K562 (cell line): ENCODE results near the gene GULP1. TPM values are rescaled to one million over a fixed set of nuclear protein-coding genes. Genes with fewer than 3 reads are reported as not detected.

Experiments
- ATAC-seq: fragments of 200-7000 bp; cut with Tn5 transposase; 3 replicates; pipeline ENCODE4 v1.9.1; 2020; ENCODE audit warnings: moderate library complexity
- BruUV-seq: library from RNA; stranded (reverse); fragments of 400-500 nt; replicated peaks from 2 replicates; lab custom pipeline; 2021; lab: Mats Ljungman, UMichigan
- CTCF ChIA-PET: fragments of 300-600 bp; formaldehyde crosslinking; extraction: SDS; loops from one replicate; lab custom pipeline; 2021; ENCODE audit warnings: low intra/inter-chr PET ratio; lab: Yijun Ruan, JAX
- POLR2A ChIA-PET: fragments of 300-600, 350-650 bp; sonication (Branson Sonifier 250); formaldehyde crosslinking; extraction: SDS; loops from one replicate; lab custom pipeline; 2021; ENCODE audit warnings: antibody characterized with exemption, inconsistent platforms; lab: Yijun Ruan, JAX
- DNase-seq, 4 experiments: peaks; one replicate each; pipeline versions ENCODE4 v3.0.0 to v3.0.0-alpha.2; 2011 to 2018; ENCODE audit warnings: low spot score in 3 of 4, mixed read lengths in 3 of 4; ENCODE audit errors: extremely low read depth in 1 of 4
- FAIRE-seq: peaks from 2 replicates; lab custom pipeline; 2011; peaks lifted over from hg19 to GRCh38; lab: Jason Lieb, UNC
- H2AFZ ChIP-seq: 2 replicates; pipeline ENCODE4 v1.6.0; 2011; ENCODE audit warnings: low read depth, low read length, control low read depth, inconsistent platforms
- H3K27ac ChIP-seq: fragments of 200-600 bp; 3 replicates; pipeline ENCODE4 v1.8.0; 2011; ENCODE audit warnings: low read depth, mild to moderate bottlenecking, control low read depth, inconsistent platforms, low read length, moderate library complexity, mixed read lengths; ENCODE audit errors: extremely low read depth
- H3K27me3 ChIP-seq, 2 experiments: fragments of 300-600 bp in 1 of 2; 2 replicates in 1 of 2; 3 replicates in 1 of 2; pipeline versions ENCODE4 v1.6.0 to v1.8.0; 2011; ENCODE audit warnings: inconsistent platforms in 2 of 2, low read length in 2 of 2, mild to moderate bottlenecking in 1 of 2, mixed read lengths in 1 of 2, moderate library complexity in 1 of 2; ENCODE audit not compliant: control insufficient read depth in 2 of 2, insufficient read depth in 2 of 2
- H3K36me3 ChIP-seq: fragments of 300-600 bp; 3 replicates; pipeline ENCODE4 v1.8.0; 2011; ENCODE audit warnings: mild to moderate bottlenecking, low read length, inconsistent platforms; ENCODE audit not compliant: control insufficient read depth, insufficient read depth
- H3K4me1 ChIP-seq, 2 experiments: fragments of 200-600 bp in 1 of 2; replicated peaks in 1 of 2; 2 replicates in 1 of 2; 3 replicates in 1 of 2; pipeline versions ENCODE4 v1.5.1 to v1.8.0; 2011; ENCODE audit warnings: inconsistent platforms in 2 of 2, low read length in 2 of 2, mild to moderate bottlenecking in 1 of 2, mixed read lengths in 1 of 2, moderate library complexity in 1 of 2; ENCODE audit not compliant: control insufficient read depth in 2 of 2, insufficient read depth in 2 of 2
- H3K4me2 ChIP-seq: 2 replicates; pipeline ENCODE4 v1.6.1; 2011; ENCODE audit warnings: low read length, control low read depth, inconsistent platforms, mixed read lengths; ENCODE audit not compliant: insufficient read depth
- H3K4me3 ChIP-seq: fragments of 200-600 bp; sonication (generic), shearing (Covaris generic); 2 replicates; pipeline ENCODE4 v1.5.1; 2016; ENCODE audit warnings: control low read depth, inconsistent platforms
- H3K79me2 ChIP-seq: fragments of 200-600 bp; 3 replicates; pipeline ENCODE4 v1.8.0; 2011; ENCODE audit warnings: low read length, inconsistent platforms; ENCODE audit not compliant: control insufficient read depth, insufficient read depth
- H3K9ac ChIP-seq, 2 experiments: 2 replicates each; pipeline versions ENCODE4 v1.6.0 to v1.6.1; 2011; ENCODE audit warnings: low read depth in 2 of 2, low read length in 2 of 2, control low read depth in 1 of 2, inconsistent platforms in 1 of 2, mild to moderate bottlenecking in 1 of 2, mixed read lengths in 1 of 2; ENCODE audit not compliant: insufficient read depth in 1 of 2
- H3K9me1 ChIP-seq: one replicate; pipeline ENCODE4 v1.6.0; 2011; ENCODE audit warnings: inconsistent platforms, mild to moderate bottlenecking, low read length, moderate library complexity; ENCODE audit not compliant: control insufficient read depth, insufficient read depth
- H3K9me3 ChIP-seq: replicated peaks from 2 replicates; pipeline ENCODE4 v1.5.1; 2011; ENCODE audit warnings: low read depth, low read length, inconsistent platforms; ENCODE audit not compliant: control insufficient read depth, insufficient read depth
- H4K20me1 ChIP-seq: replicated peaks from 2 replicates; pipeline ENCODE4 v1.6.1; 2011; ENCODE audit warnings: low read length, inconsistent platforms, mixed read lengths; ENCODE audit not compliant: control insufficient read depth, insufficient read depth
- E2F1 ChIP-seq: sonication (generic); formaldehyde crosslinking; IDR thresholded peaks from 2 replicates; pipeline ENCODE4 v1.8.1; 2023; ENCODE audit warnings: mild to moderate bottlenecking, missing genetic modification reagents, moderate library complexity
- ELF1 ChIP-seq: fragments of 200-800 bp; sonication (Bioruptor generic); IDR thresholded peaks from 2 replicates; pipeline ENCODE4 v1.6.1; 2016; ENCODE audit warnings: missing genetic modification characterization, missing compliant biosample characterization
- HLTF ChIP-seq: fragments of 450-650 bp; IDR thresholded peaks from 2 replicates; pipeline ENCODE4 v1.6.1; 2016
- ILF3 ChIP-seq: fragments of 450-650 bp; IDR thresholded peaks from 2 replicates; pipeline ENCODE4 v1.6.1; 2018; ENCODE audit warnings: antibody characterized with exemption, mild to moderate bottlenecking, moderate library complexity, borderline replicate concordance
- MTA3 ChIP-seq: fragments of 450-650 bp; formaldehyde crosslinking; IDR thresholded peaks from 2 replicates; pipeline ENCODE4 v1.6.1; 2017; ENCODE audit warnings: mild to moderate bottlenecking, borderline replicate concordance
- SAFB ChIP-seq: fragments of 200-400 bp; formaldehyde crosslinking; IDR thresholded peaks from 2 replicates; pipeline ENCODE4 v1.6.1; 2017; ENCODE audit warnings: low read depth, low read length, borderline replicate concordance
- SNIP1 ChIP-seq: fragments of 450-650 bp; IDR thresholded peaks from 2 replicates; pipeline ENCODE4 v1.7.1; 2017; ENCODE audit warnings: low read depth, mild to moderate bottlenecking
- TCF7L2 ChIP-seq: fragments of 150-350 bp; IDR thresholded peaks from 2 replicates; pipeline ENCODE4 v1.6.1; 2016; ENCODE audit warnings: low read depth, mild to moderate bottlenecking, low read length, moderate library complexity
- ZBTB17 ChIP-seq: fragments of 450-650 bp; formaldehyde crosslinking; IDR thresholded peaks from 2 replicates; pipeline ENCODE4 v1.4.0; 2020; ENCODE audit warnings: mild to moderate bottlenecking
- ZNF175 ChIP-seq: fragments of 200-800 bp; sonication (Bioruptor generic); IDR thresholded peaks from 2 replicates; pipeline ENCODE4 v1.6.1; 2016; ENCODE audit warnings: low read depth, mild to moderate bottlenecking, missing genetic modification characterization, missing compliant biosample characterization
- ZNF717 ChIP-seq: fragments of 250-450 bp; sonication (Bioruptor Pico); IDR thresholded peaks from 2 replicates; pipeline ENCODE4 v1.5.0; 2021
- WGBS: fragments of 100-300 bp; shearing (Covaris generic); methylation state at CpG from one replicate; pipeline ENCODE4 v1.1.6; 2016; ENCODE audit warnings: low coverage, mixed read lengths; ENCODE audit not compliant: insufficient coverage; ENCODE audit errors: missing lambda C conversion rate; 5-methylcytosine and 5-hydroxymethylcytosine counted together
- in situ Hi-C: fragments of 300-500 bp; cut with MboI; formaldehyde crosslinking; loops from 4 replicates; pipeline ENCODE4 v1.15.0; 2018; ENCODE audit warnings: inconsistent platforms, mixed read lengths
- intact Hi-C: fragments of 100-400 bp; cut with micrococcal nuclease; formaldehyde crosslinking; loops from 2 replicates; pipeline ENCODE4 v1.14.2; 2022
- polyA plus RNA-seq, 8 experiments: library from polyadenylated mRNA; depleted of rRNA in 4 of 8; stranded (reverse) in 5 of 8; unstranded in 3 of 8; fragments of >200 nt; fragmentation: Nextera tagmentation in 2 of 8; fragmentation: Illumina TruSeq in 1 of 8; extraction: Ambion mirVana in 2 of 8; extraction: Trizol in 1 of 8; gene quantifications; 2 replicates each; pipeline versions ENCODE4 v1.2.1 to v1.2.3, GENCODE V29; 2011 to 2014; ENCODE audit warnings: inconsistent platforms in 1 of 8, missing spikeins in 1 of 8
- total RNA-seq, 7 experiments: library from RNA; depleted of rRNA in 6 of 7; stranded (reverse); fragments of >200 nt in 6 of 7; fragmentation: Illumina TruSeq in 2 of 7; extraction: Trizol in 2 of 7; gene quantifications; 2 replicates each; pipeline versions ENCODE4 v1.2.1 to v1.2.3, GENCODE V29; 2011 to 2021; ENCODE audit warnings: low replicate concordance in 1 of 7
- TF ChIP-seq, protein P1 (sequence below): sonication (generic); formaldehyde crosslinking; IDR thresholded peaks from 2 replicates; pipeline ENCODE4 v1.9.0; 2022; ENCODE audit warnings: mild to moderate bottlenecking, missing genetic modification reagents
- TF ChIP-seq, protein P2 (sequence below): fragments of 200-800 bp; sonication (Bioruptor generic); IDR thresholded peaks from 2 replicates; pipeline ENCODE4 v1.6.1; 2017; ENCODE audit warnings: missing genetic modification characterization, missing compliant biosample characterization

Gene GULP1
- total and polyA plus RNA-seq, 9 of the 15 experiments (the other 6 are each of a cell fraction or from before 2014, with no cell fraction given): 8.5 to 25.3 (median 19.5) TPM

GRCh38 chr2:188601391-188601790 lies 309.7 kb downstream of the GULP1 start:
- no peak overlapping the region for H3K9ac ChIP-seq
- no peaks in the 10 kb centered on the region for H3K9me1 ChIP-seq
- no peaks in the 10 kb centered on the region for H3K79me2 ChIP-seq
- H3K9me3 ChIP-seq: no peaks in the 10 kb centered on the region
- intact Hi-C loops (no loop called here), in situ Hi-C loops (no loop called here)
- no peaks in the 10 kb centered on the region for H3K36me3 ChIP-seq
- no peak for DNase-seq
- ChIA-PET POLR2A (no interaction called here), CTCF (no interaction called here)
- no peak overlapping the region for H3K4me3 ChIP-seq
- H2AFZ ChIP-seq: no peak overlapping the region
- WGBS: 33% methylated on average over 2 of the region's 2 CpGs
- no peak for FAIRE-seq
- no peaks in the 10 kb centered on the region for H4K20me1 ChIP-seq
- no TSS peak for BruUV-seq
- no peak overlapping the region for H3K27ac ChIP-seq
- H3K27me3 ChIP-seq: no peaks in the 10 kb centered on the region
- ATAC-seq: no peak
- H3K4me1 ChIP-seq: no peaks in the 10 kb centered on the region
- no peak overlapping the region for H3K4me2 ChIP-seq
- no peak for TF ChIP-seq E2F1 (CRISPR knock-in tag)
- TF ChIP-seq, all 486 proteins: peak for 0

- BruUV-seq: no TSS peak
- FAIRE-seq: no peak
- TF ChIP-seq ZNF717 (CRISPR knock-in tag) (no peak), ELF1 (tag) (no peak), MTA3 (no peak), ZNF175 (CRISPR knock-in tag) (no peak), SNIP1 (no peak), HLTF (no peak), TCF7L2 (no peak), ILF3 (no peak), ZBTB17 (CRISPR knock-in tag) (no peak), SAFB (no peak)
- TF ChIP-seq, protein P1, sequence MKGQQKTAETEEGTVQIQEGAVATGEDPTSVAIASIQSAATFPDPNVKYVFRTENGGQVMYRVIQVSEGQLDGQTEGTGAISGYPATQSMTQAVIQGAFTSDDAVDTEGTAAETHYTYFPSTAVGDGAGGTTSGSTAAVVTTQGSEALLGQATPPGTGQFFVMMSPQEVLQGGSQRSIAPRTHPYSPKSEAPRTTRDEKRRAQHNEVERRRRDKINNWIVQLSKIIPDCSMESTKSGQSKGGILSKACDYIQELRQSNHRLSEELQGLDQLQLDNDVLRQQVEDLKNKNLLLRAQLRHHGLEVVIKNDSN: no peak
- TF ChIP-seq, protein P2, sequence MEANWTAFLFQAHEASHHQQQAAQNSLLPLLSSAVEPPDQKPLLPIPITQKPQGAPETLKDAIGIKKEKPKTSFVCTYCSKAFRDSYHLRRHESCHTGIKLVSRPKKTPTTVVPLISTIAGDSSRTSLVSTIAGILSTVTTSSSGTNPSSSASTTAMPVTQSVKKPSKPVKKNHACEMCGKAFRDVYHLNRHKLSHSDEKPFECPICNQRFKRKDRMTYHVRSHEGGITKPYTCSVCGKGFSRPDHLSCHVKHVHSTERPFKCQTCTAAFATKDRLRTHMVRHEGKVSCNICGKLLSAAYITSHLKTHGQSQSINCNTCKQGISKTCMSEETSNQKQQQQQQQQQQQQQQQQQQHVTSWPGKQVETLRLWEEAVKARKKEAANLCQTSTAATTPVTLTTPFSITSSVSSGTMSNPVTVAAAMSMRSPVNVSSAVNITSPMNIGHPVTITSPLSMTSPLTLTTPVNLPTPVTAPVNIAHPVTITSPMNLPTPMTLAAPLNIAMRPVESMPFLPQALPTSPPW: no peak
Observed at GRCh38 chr2:188601927-188602326, 310.3 kb downstream of the GULP1 start.

More at GRCh38 chr2:188601927-188602326, 310.3 kb downstream of the GULP1 start:
- Histone ChIP-seq H3K27me3 (no peaks in the 10 kb centered on the region), H3K36me3 (no peaks in the 10 kb centered on the region), H3K9me1 (no peaks in the 10 kb centered on the region), H3K4me3 (no peak overlapping the region), H4K20me1 (no peaks in the 10 kb centered on the region), H3K9ac (no peak overlapping the region), H3K27ac (no peak overlapping the region), H3K79me2 (no peaks in the 10 kb centered on the region), H3K4me1 (no peaks in the 10 kb centered on the region), H3K4me2 (no peak overlapping the region), H3K9me3 (no peaks in the 10 kb centered on the region), H2AFZ (no peak overlapping the region)
- in situ Hi-C loops (no loop called here), intact Hi-C loops (no loop called here)
- POLR2A ChIA-PET: no interaction called here
- CTCF ChIA-PET: no interaction called here
- DNase-seq (no peak), ATAC-seq (no peak)
